HepG2 (cell line): ENCODE data around the gene TRPV4. TPM values are rescaled to one million over a fixed set of nuclear protein-coding genes. Genes with fewer than 3 reads are reported as not detected.

Experiments used
- CC2D1A ChIP-seq: sonication (generic); formaldehyde crosslinking; IDR thresholded peaks from 2 replicates; pipeline ENCODE4 v1.8.1; 2023; ENCODE audit warnings: mild to moderate bottlenecking, missing genetic modification reagents
- CENPT ChIP-seq: sonication (generic); formaldehyde crosslinking; IDR thresholded peaks from 2 replicates; pipeline ENCODE4 v1.8.0; 2022; ENCODE audit warnings: low read depth, mild to moderate bottlenecking, moderate library complexity, missing genetic modification reagents
- ELF3 ChIP-seq: IDR thresholded peaks from 2 replicates; pipeline ENCODE4 v1.6.1; 2016; ENCODE audit warnings: missing genetic modification reagents, missing compliant biosample characterization
- HMG20A ChIP-seq: IDR thresholded peaks from 2 replicates; pipeline ENCODE4 v1.6.1; 2016; ENCODE audit warnings: borderline replicate concordance
- KDM6A ChIP-seq: IDR thresholded peaks from 2 replicates; pipeline ENCODE4 v1.6.1; 2016; ENCODE audit warnings: low read depth
- RFX3 ChIP-seq: IDR thresholded peaks from 2 replicates; pipeline ENCODE4 v1.6.1; 2016; ENCODE audit warnings: missing biosample characterization, missing genetic modification reagents
- U2AF2 ChIP-seq: fragments of 200-400 bp; formaldehyde crosslinking; IDR thresholded peaks from 2 replicates; pipeline ENCODE4 v1.6.1; 2017; ENCODE audit warnings: low read depth, mild to moderate bottlenecking, low read length
- ZNF10 ChIP-seq: sonication (generic); formaldehyde crosslinking; IDR thresholded peaks from 2 replicates; pipeline ENCODE4 v1.4.0; 2020; ENCODE audit warnings: mild to moderate bottlenecking, low read depth, missing genetic modification reagents, borderline replicate concordance
- ZNF34 ChIP-seq: sonication (generic); formaldehyde crosslinking; IDR thresholded peaks from 2 replicates; pipeline ENCODE4 v1.4.0; 2020; ENCODE audit warnings: mild to moderate bottlenecking, missing genetic modification reagents, borderline replicate concordance
- ZNF446 ChIP-seq: sonication (generic); formaldehyde crosslinking; IDR thresholded peaks from 2 replicates; pipeline ENCODE4 v1.5.0; 2020; ENCODE audit warnings: mild to moderate bottlenecking, missing genetic modification reagents
- ZSCAN21 ChIP-seq: sonication (generic); formaldehyde crosslinking; IDR thresholded peaks from 2 replicates; pipeline ENCODE4 v1.8.0; 2022; ENCODE audit warnings: mild to moderate bottlenecking, missing genetic modification reagents, moderate library complexity, borderline replicate concordance
- polyA plus RNA-seq, 8 experiments: library from polyadenylated mRNA; depleted of rRNA in 3 of 8; stranded (reverse) in 7 of 8; unstranded in 1 of 8; fragments of >200 nt; fragmentation: Illumina TruSeq in 4 of 8; extraction: Trizol in 4 of 8; gene quantifications; 2 replicates each; pipeline versions ENCODE4 v1.2.1 to v1.2.3, GENCODE V29; 2011 to 2016; ENCODE audit warnings: low read depth in 4 of 8, missing spikeins in 1 of 8, mixed read lengths in 1 of 8; ENCODE audit not compliant: insufficient read depth in 1 of 8
- total RNA-seq, 5 experiments: library from RNA; depleted of rRNA; stranded (reverse); fragments of >200 nt; fragmentation: Illumina TruSeq; extraction: Trizol; gene quantifications; 2 replicates each; pipeline ENCODE4 v1.2.3, GENCODE V29; 2016; ENCODE audit warnings: low read depth in 1 of 5
- TF ChIP-seq, protein P1 (sequence below): fragments of 450-650 bp; IDR thresholded peaks from 2 replicates; pipeline ENCODE4 v1.6.1; 2017; ENCODE audit warnings: mild to moderate bottlenecking
- TF ChIP-seq, protein P2 (sequence below): sonication (generic); formaldehyde crosslinking; IDR thresholded peaks from 2 replicates; pipeline ENCODE4 v1.4.0; 2020; ENCODE audit warnings: missing genetic modification reagents, mild to moderate bottlenecking, borderline replicate concordance
- TF ChIP-seq, protein P3 (sequence below): sonication (generic); formaldehyde crosslinking; IDR thresholded peaks from 2 replicates; pipeline ENCODE4 v1.8.1; 2023; ENCODE audit warnings: missing genetic modification reagents, inconsistent platforms, borderline replicate concordance
- TF ChIP-seq, protein P4 (sequence below), 2 experiments: sonication (generic) in 1 of 2; formaldehyde crosslinking in 1 of 2; IDR thresholded peaks; 2 replicates each; pipeline versions ENCODE4 v1.4.0 to v1.6.1; 2018 to 2020; ENCODE audit warnings: missing genetic modification reagents in 2 of 2, borderline replicate concordance in 1 of 2, low read depth in 1 of 2, mild to moderate bottlenecking in 1 of 2, missing biosample characterization in 1 of 2
- TF ChIP-seq, protein P5 (sequence below): sonication (generic); formaldehyde crosslinking; IDR thresholded peaks from 2 replicates; pipeline ENCODE4 v1.4.0; 2020; ENCODE audit warnings: missing genetic modification reagents

The TRPV4 gene
- total and polyA plus RNA-seq, 2 of the 13 experiments (the other 11 are each of a cell fraction or from before 2014, with no cell fraction given), result 0.66 to 4.7 TPM

DNA sequence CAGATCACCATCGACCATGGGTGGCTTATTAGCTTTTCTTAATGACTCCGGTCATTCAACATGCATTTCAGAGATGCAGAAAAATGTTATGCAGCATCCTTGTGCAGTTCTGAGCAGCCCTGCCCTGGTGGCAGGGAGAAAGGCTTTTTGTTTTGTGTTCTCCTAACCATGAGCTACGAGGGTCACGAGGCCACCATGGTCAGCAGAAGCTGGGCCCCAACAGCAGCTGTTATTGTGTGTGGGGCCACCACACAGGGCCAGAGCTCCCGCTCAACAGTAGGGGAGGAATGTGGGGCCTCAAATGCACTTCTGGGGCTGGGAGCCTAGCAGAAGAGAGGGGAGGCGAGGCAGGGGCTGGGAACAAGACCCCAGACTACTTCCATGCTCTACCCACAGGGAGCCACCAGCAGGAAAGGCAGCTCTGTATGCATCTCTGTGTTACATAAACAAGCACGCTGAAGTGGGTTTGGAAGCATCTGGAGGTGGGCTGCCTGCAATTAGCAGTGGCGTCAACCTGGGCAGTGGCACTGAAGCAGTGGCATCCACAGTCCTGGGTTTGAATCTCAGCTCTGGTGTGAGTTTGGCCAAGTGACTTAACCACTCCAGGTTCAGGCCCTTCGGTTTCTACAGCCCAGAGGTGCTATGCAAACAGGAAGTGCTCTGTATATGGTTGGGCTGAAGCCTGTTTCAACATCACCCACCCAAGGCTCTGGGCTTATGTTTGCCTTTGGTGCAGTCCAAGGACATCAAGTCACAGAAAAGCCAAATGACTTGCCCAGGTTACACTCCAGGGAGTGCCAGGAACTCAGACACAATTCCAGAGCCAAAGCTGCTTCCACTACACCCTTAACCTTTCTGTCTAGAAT lies 30.9 kb upstream of the TRPV4 start (continued):
- TF ChIP-seq ELF3 (peak; percentile 95), RFX3 (CRISPR knock-in tag) (no peak), CENPT (CRISPR knock-in tag) (no peak), ZNF10 (CRISPR knock-in tag) (no peak), CC2D1A (no peak), KDM6A (CRISPR knock-in tag) (peak; percentile 59; the same call in 1 of the 2 replicates), ZNF34 (CRISPR knock-in tag) (no peak; the same call in 1 of the 2 replicates), U2AF2 (no peak), ZNF446 (CRISPR knock-in tag) (no peak), ZSCAN21 (no peak), HMG20A (CRISPR knock-in tag) (peak; percentile 87; the same call in 1 of the 2 replicates)
- TF ChIP-seq, protein P1, sequence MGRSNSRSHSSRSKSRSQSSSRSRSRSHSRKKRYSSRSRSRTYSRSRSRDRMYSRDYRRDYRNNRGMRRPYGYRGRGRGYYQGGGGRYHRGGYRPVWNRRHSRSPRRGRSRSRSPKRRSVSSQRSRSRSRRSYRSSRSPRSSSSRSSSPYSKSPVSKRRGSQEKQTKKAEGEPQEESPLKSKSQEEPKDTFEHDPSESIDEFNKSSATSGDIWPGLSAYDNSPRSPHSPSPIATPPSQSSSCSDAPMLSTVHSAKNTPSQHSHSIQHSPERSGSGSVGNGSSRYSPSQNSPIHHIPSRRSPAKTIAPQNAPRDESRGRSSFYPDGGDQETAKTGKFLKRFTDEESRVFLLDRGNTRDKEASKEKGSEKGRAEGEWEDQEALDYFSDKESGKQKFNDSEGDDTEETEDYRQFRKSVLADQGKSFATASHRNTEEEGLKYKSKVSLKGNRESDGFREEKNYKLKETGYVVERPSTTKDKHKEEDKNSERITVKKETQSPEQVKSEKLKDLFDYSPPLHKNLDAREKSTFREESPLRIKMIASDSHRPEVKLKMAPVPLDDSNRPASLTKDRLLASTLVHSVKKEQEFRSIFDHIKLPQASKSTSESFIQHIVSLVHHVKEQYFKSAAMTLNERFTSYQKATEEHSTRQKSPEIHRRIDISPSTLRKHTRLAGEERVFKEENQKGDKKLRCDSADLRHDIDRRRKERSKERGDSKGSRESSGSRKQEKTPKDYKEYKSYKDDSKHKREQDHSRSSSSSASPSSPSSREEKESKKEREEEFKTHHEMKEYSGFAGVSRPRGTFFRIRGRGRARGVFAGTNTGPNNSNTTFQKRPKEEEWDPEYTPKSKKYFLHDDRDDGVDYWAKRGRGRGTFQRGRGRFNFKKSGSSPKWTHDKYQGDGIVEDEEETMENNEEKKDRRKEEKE, result no peak
- TF ChIP-seq, protein P2, sequence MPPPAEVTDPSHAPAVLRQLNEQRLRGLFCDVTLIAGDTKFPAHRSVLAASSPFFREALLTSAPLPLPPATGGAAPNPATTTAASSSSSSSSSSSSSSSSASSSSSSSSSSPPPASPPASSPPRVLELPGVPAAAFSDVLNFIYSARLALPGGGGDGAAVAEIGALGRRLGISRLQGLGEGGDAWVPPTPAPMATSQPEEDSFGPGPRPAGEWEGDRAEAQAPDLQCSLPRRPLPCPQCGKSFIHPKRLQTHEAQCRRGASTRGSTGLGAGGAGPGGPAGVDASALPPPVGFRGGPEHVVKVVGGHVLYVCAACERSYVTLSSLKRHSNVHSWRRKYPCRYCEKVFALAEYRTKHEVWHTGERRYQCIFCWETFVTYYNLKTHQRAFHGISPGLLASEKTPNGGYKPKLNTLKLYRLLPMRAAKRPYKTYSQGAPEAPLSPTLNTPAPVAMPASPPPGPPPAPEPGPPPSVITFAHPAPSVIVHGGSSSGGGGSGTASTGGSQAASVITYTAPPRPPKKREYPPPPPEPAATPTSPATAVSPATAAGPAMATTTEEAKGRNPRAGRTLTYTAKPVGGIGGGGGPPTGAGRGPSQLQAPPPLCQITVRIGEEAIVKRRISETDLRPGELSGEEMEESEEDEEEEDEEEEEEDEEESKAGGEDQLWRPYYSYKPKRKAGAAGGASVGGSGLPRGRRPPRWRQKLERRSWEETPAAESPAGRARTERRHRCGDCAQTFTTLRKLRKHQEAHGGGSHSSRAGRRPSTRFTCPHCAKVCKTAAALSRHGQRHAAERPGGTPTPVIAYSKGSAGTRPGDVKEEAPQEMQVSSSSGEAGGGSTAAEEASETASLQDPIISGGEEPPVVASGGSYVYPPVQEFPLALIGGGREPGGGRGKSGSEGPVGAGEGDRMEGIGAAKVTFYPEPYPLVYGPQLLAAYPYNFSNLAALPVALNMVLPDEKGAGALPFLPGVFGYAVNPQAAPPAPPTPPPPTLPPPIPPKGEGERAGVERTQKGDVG (CRISPR knock-in tag), result 0 out of 2 replicates have a peak, but pooled peaks have one; percentile 43
- TF ChIP-seq, protein P3, sequence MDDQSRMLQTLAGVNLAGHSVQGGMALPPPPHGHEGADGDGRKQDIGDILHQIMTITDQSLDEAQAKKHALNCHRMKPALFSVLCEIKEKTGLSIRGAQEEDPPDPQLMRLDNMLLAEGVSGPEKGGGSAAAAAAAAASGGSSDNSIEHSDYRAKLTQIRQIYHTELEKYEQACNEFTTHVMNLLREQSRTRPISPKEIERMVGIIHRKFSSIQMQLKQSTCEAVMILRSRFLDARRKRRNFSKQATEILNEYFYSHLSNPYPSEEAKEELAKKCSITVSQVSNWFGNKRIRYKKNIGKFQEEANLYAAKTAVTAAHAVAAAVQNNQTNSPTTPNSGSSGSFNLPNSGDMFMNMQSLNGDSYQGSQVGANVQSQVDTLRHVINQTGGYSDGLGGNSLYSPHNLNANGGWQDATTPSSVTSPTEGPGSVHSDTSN (CRISPR knock-in tag), result no peak
- TF ChIP-seq, protein P4, sequence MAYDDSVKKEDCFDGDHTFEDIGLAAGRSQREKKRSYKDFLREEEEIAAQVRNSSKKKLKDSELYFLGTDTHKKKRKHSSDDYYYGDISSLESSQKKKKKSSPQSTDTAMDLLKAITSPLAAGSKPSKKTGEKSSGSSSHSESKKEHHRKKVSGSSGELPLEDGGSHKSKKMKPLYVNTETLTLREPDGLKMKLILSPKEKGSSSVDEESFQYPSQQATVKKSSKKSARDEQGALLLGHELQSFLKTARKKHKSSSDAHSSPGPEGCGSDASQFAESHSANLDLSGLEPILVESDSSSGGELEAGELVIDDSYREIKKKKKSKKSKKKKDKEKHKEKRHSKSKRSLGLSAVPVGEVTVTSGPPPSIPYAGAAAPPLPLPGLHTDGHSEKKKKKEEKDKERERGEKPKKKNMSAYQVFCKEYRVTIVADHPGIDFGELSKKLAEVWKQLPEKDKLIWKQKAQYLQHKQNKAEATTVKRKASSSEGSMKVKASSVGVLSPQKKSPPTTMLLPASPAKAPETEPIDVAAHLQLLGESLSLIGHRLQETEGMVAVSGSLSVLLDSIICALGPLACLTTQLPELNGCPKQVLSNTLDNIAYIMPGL (CRISPR knock-in tag; IDR thresholded peaks at IDR 0.05; ENCODE audit: borderline replicate concordance in 1 of 2, low read depth in 1 of 2), result peak in 1 of 2 experiments; percentile 49; a peak in 2 of 4 replicates
- TF ChIP-seq, protein P5, sequence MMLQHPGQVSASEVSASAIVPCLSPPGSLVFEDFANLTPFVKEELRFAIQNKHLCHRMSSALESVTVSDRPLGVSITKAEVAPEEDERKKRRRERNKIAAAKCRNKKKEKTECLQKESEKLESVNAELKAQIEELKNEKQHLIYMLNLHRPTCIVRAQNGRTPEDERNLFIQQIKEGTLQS (CRISPR knock-in tag), result peak; percentile 68; the same call in 1 of the 2 replicates
